ENCODE results near the gene ORAI3. TPM values are rescaled to one million over a fixed set of nuclear protein-coding genes. Genes with fewer than 3 reads are reported as not detected.

The ORAI3 gene
- total RNA-seq, 1 donor = 35.6 TPM

- TF ChIP-seq CTCF (IDR thresholded peaks at IDR 0.05; ENCODE audit: insufficient read depth, low read length) = no peak
- DNase-seq (ENCODE audit: low read depth) = no peak
- H3K4me3 ChIP-seq (ENCODE audit: low read depth, low read length) = no peak overlapping the region
These were observed 2.0 kb upstream of the ORAI3 start for GRCh38 chr16:30946671-30947540.

GRCh38 chr16:30947541-30947858 is 1.4 kb upstream of the ORAI3 start:
- DNase-seq (ENCODE audit: low read depth) = no peak
- no peak for TF ChIP-seq CTCF (IDR thresholded peaks at IDR 0.05; ENCODE audit: insufficient read depth, low read length)
- no peak overlapping the region for H3K4me3 ChIP-seq (ENCODE audit: low read depth, low read length)

- DNase-seq (ENCODE audit: low read depth) = peak; percentile 98
- peak overlapping the region; percentile 88 for H3K4me3 ChIP-seq (ENCODE audit: low read depth, low read length)
- no peak for TF ChIP-seq CTCF (IDR thresholded peaks at IDR 0.05; ENCODE audit: insufficient read depth, low read length)
These were observed 805 bp upstream of the ORAI3 start for GRCh38 chr16:30947859-30948666.

GRCh38 chr16:30949650-30950515 is 1.0 kb downstream of the ORAI3 start:
- peak; percentile 89 for DNase-seq (ENCODE audit: low read depth)
- no peak for TF ChIP-seq CTCF (IDR thresholded peaks at IDR 0.05; ENCODE audit: insufficient read depth, low read length)
- peak overlapping the region; percentile 88 for H3K4me3 ChIP-seq (ENCODE audit: low read depth, low read length)

- TF ChIP-seq CTCF (IDR thresholded peaks at IDR 0.05; ENCODE audit: insufficient read depth, low read length) = no peak
These were observed 1.7 kb downstream of the ORAI3 start for GRCh38 chr16:30950516-30951065.

GRCh38 chr16:30951193-30951592 is 2.3 kb downstream of the ORAI3 start:
- no peak for DNase-seq (ENCODE audit: low read depth)

More at GRCh38 chr16:30950516-30951065, 1.7 kb downstream of the ORAI3 start:
- DNase-seq (ENCODE audit: low read depth) = no peak
- H3K4me3 ChIP-seq (ENCODE audit: low read depth, low read length) = peak overlapping the region; percentile 88

More at GRCh38 chr16:30951193-30951592, 2.3 kb downstream of the ORAI3 start:
- H3K4me3 ChIP-seq (ENCODE audit: low read depth, low read length) = no peak overlapping the region
- TF ChIP-seq CTCF (IDR thresholded peaks at IDR 0.05; ENCODE audit: insufficient read depth, low read length) = no peak

All from fibroblast of the aortic adventitia (primary cell).